BJ (cell line): ENCODE results near the gene FIS1. TPM values are rescaled to one million over a fixed set of nuclear protein-coding genes. Genes with fewer than 3 reads are reported as not detected.

ENCODE experiments used
- CTCF ChIA-PET: fragments of 350-600 bp; formaldehyde crosslinking; extraction: SDS; loops from one replicate; lab custom pipeline; 2021; ENCODE audit warnings: antibody characterized with exemption, inconsistent platforms; lab: Yijun Ruan, JAX
- POLR2A ChIA-PET: fragments of 300-600 bp; sonication (Branson Sonifier 250); formaldehyde crosslinking; extraction: SDS; loops from one replicate; lab custom pipeline; 2021; ENCODE audit warnings: antibody characterized with exemption; lab: Charles Lee
- DNase-seq: peaks from one replicate; pipeline ENCODE4 v3.0.0-alpha.2; 2011; ENCODE audit warnings: low read depth
- H3K27me3 ChIP-seq: 2 replicates; pipeline ENCODE4 v1.6.0; 2011; ENCODE audit warnings: low read length; ENCODE audit not compliant: control insufficient read depth, insufficient read depth
- H3K36me3 ChIP-seq: 2 replicates; pipeline ENCODE4 v1.5.1; 2011; ENCODE audit warnings: low read length; ENCODE audit not compliant: control insufficient read depth, insufficient read depth
- H3K4me3 ChIP-seq: 2 replicates; pipeline ENCODE4 v1.5.1; 2011; ENCODE audit warnings: low read depth, mild to moderate bottlenecking, control low read depth, low read length
- CTCF ChIP-seq: IDR thresholded peaks from 2 replicates; pipeline ENCODE4 v1.5.1; 2011; ENCODE audit warnings: low read depth, mild to moderate bottlenecking, control low read depth, inconsistent platforms, low read length, moderate library complexity; ENCODE audit not compliant: insufficient read depth
- polyA plus RNA-seq: library from polyadenylated mRNA; depleted of rRNA; stranded (reverse); fragments of >200 nt; gene quantifications from 2 replicates; pipeline ENCODE4 v1.2.3, GENCODE V29; 2011

The FIS1 gene
- polyA plus RNA-seq, 1 experiment: 329 TPM

GRCh38 chr7:101223528-101223927 is 21.4 kb downstream of the FIS1 start:
- ChIA-PET CTCF (interaction anchor here (1.3 kb wide), 1 partner anchor 21 kb away, joined by 3 read pairs; no protein-coding TSS in a partner anchor), POLR2A (no interaction called here)
- Histone ChIP-seq H3K27me3 (no peaks in the 10 kb centered on the region), H3K36me3 (peaks cover 21% of the 10 kb centered on the region), H3K4me3 (no peak overlapping the region)
- TF ChIP-seq CTCF: no peak
- no peak for DNase-seq

GRCh38 chr7:101222275-101222830 is 22.5 kb downstream of the FIS1 start:
- Histone ChIP-seq H3K36me3 (peaks cover 21% of the 10 kb centered on the region), H3K27me3 (no peaks in the 10 kb centered on the region), H3K4me3 (no peak overlapping the region)
- CTCF ChIA-PET: interaction anchor here (0.8 to 1.3 kb wide), 2 partner anchors 22 to 30 kb away, joined by 3 read pairs; no protein-coding TSS in a partner anchor
- TF ChIP-seq CTCF: no peak
- no peak for DNase-seq
- POLR2A ChIA-PET: no interaction called here

GRCh38 chr7:101220295-101220694 is 24.6 kb downstream of the FIS1 start:
- Histone ChIP-seq H3K27me3 (no peaks in the 10 kb centered on the region), H3K36me3 (peaks cover 17% of the 10 kb centered on the region), H3K4me3 (no peak overlapping the region)
- no peak for DNase-seq
- ChIA-PET POLR2A (no interaction called here), CTCF (interaction anchor here (1.2 kb wide), 1 partner anchor 18 kb away, joined by 3 read pairs; no protein-coding TSS in a partner anchor)
- TF ChIP-seq CTCF: no peak

- DNase-seq: no peak
- H3K4me3 ChIP-seq: peak overlapping the region; percentile 63
- no peaks in the 10 kb centered on the region for H3K27me3 ChIP-seq
- no peak for TF ChIP-seq CTCF
- ChIA-PET CTCF (interaction anchor here (0.6 to 2.7 kb wide), 13 partner anchors 10 to 240 kb away, joined by 3 to 22 read pairs (median 5); no protein-coding TSS in a partner anchor), POLR2A (interaction anchor here (0.6 to 1.1 kb wide), 2 partner anchors 19 to 53 kb away, joined by 3 read pairs; partner anchors contain the start of genes CLDN15 and VGF)
- peaks cover 9% of the 10 kb centered on the region for H3K36me3 ChIP-seq
Observed at GRCh38 chr7:101218236-101219125, 26.4 kb downstream of the FIS1 start.
